Measurements from ENCODE around the gene ZNF14. TPM values are rescaled to one million over a fixed set of nuclear protein-coding genes. Genes with fewer than 3 reads are reported as not detected.

The ZNF14 gene
- total RNA-seq, 1 donor from 2014 or later = 3.6 TPM

- intact Hi-C loops (cut with micrococcal nuclease) = no loop called here
- DNase-seq = peak; percentile 23
Observed at GRCh38 chr19:19661675-19662251, 71.1 kb downstream of the ZNF14 start.

DNA sequence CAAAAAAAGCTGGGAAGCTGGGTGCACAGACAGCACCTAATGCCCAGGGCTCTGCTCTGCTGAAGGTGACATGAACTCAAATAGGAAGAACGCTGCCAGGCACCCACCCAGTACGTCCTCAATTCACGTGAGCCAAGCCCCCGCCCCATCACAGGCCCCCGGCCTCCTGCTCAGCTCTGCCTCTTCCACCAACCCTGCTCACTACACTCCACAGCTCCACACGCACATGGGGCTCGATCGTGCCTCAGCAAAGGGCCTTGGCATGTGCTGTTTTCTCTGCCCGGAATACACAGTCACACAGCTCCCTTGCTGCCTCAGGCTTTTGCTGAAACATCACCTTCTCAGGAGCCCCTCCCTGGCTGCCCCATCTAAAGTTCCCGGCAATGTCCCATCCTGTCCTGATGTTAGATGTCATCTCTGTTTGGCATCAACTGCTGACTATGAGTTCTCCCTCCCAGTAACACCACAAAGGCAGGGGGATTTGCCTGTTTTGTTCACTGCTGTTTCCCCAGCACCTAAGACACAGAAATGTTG, 71.7 kb downstream of the ZNF14 start:
- DNase-seq (peak; percentile 19), ATAC-seq (no peak)
- intact Hi-C loops (cut with micrococcal nuclease) = no loop called here

More at GRCh38 chr19:19661675-19662251, 71.1 kb downstream of the ZNF14 start:
- ATAC-seq = no peak

Other genes starting within 250 kb of the ZNF14 start
- 0.67 TPM for gene TSSK6, start 217.6 kb downstream of the ZNF14 start, total RNA-seq
- 1,297 TPM for gene NDUFA13, start 216.9 kb downstream of the ZNF14 start, total RNA-seq
- gene YJEFN3, start 204.2 kb downstream of the ZNF14 start, total RNA-seq = 9.4 TPM
- 0.50 TPM for gene CILP2, start 194.8 kb downstream of the ZNF14 start, total RNA-seq
- 0.42 TPM for gene PBX4, start 114.4 kb downstream of the ZNF14 start, total RNA-seq
- 1.6 TPM for gene LPAR2, start 104.9 kb downstream of the ZNF14 start, total RNA-seq
- 4.2 TPM for gene GMIP, start 89.5 kb downstream of the ZNF14 start, total RNA-seq
- gene ATP13A1, start 69.4 kb downstream of the ZNF14 start, total RNA-seq = 21.6 TPM
- gene ZNF101, start 64.3 kb downstream of the ZNF14 start, total RNA-seq = 3.7 TPM
- gene ZNF506, start 88.6 kb upstream of the ZNF14 start, total RNA-seq = 9.7 TPM
- gene ZNF253, start 132.8 kb upstream of the ZNF14 start, total RNA-seq = 9.6 TPM
- 2.0 TPM for gene ZNF93, start 167.8 kb upstream of the ZNF14 start, total RNA-seq